ENCODE measurements around the gene ZNHIT3.

The ZNHIT3 gene

DNA sequence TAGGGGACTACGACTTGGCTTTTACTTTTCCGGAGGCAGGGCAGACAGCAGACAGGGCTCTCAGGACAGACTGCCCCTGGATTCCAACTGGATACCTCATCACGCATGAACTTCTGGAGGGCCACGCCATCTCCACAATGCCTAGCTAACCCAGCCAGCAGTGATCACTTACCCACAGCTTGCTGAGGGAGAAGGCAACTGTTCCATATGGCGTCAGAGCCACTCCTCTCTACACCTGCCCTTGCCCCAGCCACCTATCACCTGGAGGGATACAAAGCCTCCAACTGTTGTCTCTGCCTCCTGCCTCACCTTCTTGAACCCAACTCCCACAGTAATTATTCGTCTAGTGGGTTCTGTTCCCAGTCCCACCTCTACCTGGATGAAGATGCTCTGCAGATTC, 39.4 kb downstream of the ZNHIT3 start:
- DNase-seq (ENCODE audit: extremely low read depth, low read depth) = no peak
- H3K4me3 ChIP-seq (replicated peaks; ENCODE audit: low read depth, low read length) = no peak overlapping the region
- TF ChIP-seq, protein P1, sequence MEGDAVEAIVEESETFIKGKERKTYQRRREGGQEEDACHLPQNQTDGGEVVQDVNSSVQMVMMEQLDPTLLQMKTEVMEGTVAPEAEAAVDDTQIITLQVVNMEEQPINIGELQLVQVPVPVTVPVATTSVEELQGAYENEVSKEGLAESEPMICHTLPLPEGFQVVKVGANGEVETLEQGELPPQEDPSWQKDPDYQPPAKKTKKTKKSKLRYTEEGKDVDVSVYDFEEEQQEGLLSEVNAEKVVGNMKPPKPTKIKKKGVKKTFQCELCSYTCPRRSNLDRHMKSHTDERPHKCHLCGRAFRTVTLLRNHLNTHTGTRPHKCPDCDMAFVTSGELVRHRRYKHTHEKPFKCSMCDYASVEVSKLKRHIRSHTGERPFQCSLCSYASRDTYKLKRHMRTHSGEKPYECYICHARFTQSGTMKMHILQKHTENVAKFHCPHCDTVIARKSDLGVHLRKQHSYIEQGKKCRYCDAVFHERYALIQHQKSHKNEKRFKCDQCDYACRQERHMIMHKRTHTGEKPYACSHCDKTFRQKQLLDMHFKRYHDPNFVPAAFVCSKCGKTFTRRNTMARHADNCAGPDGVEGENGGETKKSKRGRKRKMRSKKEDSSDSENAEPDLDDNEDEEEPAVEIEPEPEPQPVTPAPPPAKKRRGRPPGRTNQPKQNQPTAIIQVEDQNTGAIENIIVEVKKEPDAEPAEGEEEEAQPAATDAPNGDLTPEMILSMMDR (IDR thresholded peaks at IDR 0.05; ENCODE audit: low read depth, low read length, missing control alignments) = no peak

DNA sequence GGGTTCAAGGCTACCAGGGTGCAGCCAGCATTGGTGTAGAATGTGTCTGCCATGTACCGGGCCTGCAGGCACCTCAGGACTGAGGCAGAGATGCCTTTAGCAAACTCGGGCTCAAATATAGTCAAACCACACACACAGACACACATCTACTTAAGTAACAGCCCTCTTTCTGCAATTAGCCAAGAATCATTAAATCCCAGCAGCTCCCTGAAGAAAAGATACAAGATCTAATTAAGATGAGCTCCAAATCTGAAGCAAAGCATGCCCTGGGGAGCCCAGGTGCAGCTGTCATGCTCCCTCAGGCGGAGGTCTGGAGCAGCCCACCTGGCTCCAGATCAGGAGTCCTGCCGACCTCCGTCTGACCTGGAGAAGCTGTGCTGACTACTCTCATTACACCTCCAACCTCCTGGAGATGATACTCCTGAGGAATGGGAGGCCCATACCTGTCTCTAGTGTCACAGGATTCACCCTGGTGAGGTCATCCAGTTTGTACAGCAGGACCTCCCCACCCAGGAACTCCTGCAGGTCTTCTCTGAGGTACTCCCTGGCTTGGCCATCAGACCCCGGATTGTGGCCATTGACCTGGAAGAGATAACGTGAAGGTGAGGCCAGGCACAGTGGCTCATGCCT, 41.3 kb downstream of the ZNHIT3 start:
- H3K4me3 ChIP-seq (replicated peaks; ENCODE audit: low read depth, low read length) = no peak overlapping the region
- DNase-seq (ENCODE audit: extremely low read depth, low read depth) = no peak
- TF ChIP-seq, protein P1 (IDR thresholded peaks at IDR 0.05; ENCODE audit: low read depth, low read length, missing control alignments) = no peak

DNA sequence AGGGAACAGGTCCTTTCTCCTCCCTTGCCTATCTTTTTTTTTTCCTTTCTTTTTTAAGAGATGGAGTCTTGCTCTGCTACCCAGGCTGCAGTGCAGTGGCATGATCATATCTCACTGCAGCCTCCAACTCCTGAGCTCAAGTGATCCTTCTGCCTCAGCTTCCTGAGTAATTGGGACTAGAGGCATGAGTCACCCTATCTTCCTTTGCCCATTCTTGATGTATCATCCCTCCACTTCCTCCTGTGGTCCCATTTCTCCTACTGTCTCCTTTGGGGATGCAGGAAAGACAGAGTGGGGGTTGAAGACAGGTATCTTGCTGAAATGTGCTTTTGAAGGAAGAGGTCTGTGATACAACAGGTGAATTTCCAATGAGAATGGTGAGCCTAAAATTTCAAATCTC, 42.6 kb downstream of the ZNHIT3 start:
- DNase-seq (ENCODE audit: extremely low read depth, low read depth) = no peak
- no peak overlapping the region for H3K4me3 ChIP-seq (replicated peaks; ENCODE audit: low read depth, low read length)
- TF ChIP-seq, protein P1 (IDR thresholded peaks at IDR 0.05; ENCODE audit: low read depth, low read length, missing control alignments) = no peak

DNA sequence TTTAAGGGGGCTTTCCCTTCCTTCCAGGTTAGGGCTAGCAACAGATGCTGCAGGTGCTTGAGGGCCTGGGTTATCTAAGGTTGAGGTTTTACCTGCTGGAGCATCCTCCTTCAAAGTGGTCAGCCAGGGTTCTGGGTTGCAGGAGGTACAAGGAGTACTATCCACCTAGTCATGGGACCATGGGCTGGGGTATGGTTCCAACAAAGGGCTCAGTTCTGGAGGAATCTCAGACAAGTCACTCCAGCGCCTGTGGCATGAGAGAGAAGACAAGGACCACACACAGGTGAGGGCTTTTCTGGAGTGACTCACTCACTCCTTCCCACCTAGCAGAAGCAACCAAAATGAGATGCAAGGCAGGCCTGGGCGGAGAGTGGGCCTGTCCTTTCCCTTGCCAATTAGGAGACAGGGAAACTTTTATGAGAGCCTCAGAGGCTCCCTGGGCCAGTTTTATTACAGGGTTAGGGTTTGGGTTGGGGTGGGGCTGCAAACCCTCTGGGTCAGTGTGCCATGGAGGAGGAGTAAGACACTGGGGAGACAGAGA, 46.0 kb downstream of the ZNHIT3 start:
- H3K4me3 ChIP-seq (replicated peaks; ENCODE audit: low read depth, low read length) = no peak overlapping the region
- no peak for DNase-seq (ENCODE audit: extremely low read depth, low read depth)
- TF ChIP-seq, protein P1 (IDR thresholded peaks at IDR 0.05; ENCODE audit: low read depth, low read length, missing control alignments) = no peak

DNA sequence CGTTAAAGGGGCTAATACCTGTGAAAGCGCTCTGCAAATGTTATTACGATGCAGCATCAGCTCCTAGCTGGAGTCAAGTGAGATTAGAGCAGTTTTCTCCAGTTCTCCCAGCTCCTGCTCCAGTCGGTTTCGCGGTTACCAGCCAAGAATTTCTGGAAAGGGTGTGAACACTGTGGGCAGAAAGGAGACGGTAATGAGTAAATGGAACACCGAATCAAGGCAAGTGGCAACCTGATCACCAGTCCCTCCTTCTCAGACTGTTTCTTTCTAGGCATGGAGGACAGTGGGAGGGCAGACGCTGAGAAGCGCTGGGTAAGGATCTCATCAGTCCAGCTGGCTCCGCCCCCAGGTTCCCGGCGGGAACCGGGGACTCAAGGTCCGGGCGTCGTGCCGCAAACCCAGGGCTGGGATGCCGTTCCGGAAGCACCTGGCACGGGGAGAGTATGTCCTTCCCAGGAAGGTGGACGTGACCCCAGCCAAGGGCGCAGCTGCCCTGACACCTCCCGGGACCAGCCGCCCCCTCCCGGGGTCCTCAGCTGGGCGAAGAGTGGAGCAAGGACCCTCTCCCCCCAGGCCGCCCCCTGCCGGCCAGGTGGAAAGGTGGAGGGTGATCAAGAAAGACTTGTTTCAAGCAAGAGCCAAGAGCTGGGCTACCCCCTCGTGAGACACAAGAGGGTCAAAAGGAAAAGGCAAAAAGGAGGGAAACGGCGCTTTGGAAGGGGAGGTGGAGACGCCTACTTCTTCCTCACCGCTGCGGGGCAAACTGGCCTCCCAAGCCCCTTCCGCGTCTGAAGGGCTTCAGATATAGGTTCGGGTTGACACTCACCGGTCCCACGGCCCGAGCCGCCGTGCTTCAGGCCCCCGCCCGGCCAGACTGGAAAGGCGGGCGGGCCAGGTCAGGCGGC, 47.7 kb downstream of the ZNHIT3 start:
- DNase-seq (ENCODE audit: extremely low read depth, low read depth) = no peak
- TF ChIP-seq, protein P1 (IDR thresholded peaks at IDR 0.05; ENCODE audit: low read depth, low read length, missing control alignments) = peak; percentile 73
- H3K4me3 ChIP-seq (replicated peaks; ENCODE audit: low read depth, low read length) = peak overlapping the region; percentile 75

DNA sequence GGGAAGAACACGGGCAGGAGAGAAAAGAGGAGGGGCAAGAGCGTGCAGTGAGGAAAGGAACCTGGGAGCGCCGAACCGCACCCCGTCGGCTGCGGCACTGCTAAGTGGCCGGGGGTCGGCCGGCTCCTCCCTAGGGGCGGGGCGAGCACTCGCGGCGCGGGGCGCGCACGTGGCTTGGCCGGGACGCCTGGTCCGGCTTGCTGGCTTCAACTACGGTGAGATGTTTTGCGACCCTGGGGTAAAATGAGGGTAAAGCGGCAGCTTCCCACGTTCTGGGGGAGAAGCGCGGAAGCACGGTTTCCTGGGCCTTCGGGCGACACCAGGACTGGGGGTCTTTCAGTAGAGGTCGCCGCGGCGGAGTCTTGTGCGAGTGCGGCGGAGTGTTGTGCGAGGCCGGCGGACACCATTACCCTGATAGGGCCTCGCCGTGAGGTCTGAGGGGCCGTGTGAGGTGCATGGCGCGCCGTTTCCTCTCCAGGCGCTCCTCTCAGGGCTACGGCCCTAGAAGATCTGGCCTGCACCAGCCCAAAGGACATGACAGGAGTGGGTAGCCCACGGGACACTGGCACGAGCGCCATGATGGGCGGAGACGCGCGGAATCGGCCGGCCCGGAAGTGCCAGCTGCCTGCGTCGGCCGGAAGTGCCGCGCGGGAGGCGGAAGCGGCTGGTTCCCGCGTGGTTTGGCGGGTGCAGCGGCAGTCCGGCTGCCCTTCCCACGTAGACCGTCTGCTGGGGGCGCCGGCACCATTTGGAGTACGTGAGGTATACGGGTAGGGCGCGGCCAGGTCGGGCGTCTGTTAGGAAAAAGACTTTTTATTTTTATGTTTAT, 48.6 kb downstream of the ZNHIT3 start, which contains the start of the genes MYO19 and PIGW:
Gene MYO19 (minus strand): TSS at position 29 of the 829 bp plus-strand sequence. CDS start 2,330 bp downstream, outside the sequence.
Gene PIGW (plus strand): TSS at position 148 of the 829 bp plus-strand sequence. CDS start 2,115 bp downstream, outside the sequence.
- TF ChIP-seq, protein P1 (IDR thresholded peaks at IDR 0.05; ENCODE audit: low read depth, low read length, missing control alignments) = no peak
- DNase-seq (ENCODE audit: extremely low read depth, low read depth) = no peak

More for the DNA sequence above, 48.6 kb downstream of the ZNHIT3 start, which contains the start of the genes MYO19 and PIGW:
- H3K4me3 ChIP-seq (replicated peaks; ENCODE audit: low read depth, low read length) = peak within 1 kb of the TSS; percentile 75

Data from HFF-Myc (cell line).